ENCODE results near the gene ITGB4.

ITGB4 gene

DNA sequence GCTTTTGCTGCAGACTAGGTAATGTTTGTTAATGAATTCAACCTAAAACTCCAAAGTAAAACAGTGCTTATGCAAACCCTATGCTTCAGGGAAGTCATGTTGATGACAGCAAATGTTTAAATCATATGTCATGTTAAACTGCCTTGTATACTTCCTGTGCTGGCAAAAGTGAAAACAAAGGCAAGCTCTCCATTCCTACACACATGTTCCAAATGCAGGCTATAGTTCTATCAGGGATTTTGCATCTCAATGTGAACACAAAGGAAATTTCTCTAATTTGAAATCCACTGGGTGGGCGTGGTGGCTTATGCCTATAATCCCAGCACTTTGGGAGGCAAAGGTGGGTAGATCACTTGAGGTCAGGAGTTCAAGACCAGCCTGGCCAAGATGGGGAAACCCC lies 82.6 kb downstream of the ITGB4 start:
- Mint-ChIP-seq H3K4me3 (no peak overlapping the region), H3K9me3 (no peaks in the 10 kb centered on the region), H3K4me1 (peaks cover 12% of the 10 kb centered on the region), H3K36me3 (ENCODE audit: low read depth) (peaks cover 36% of the 10 kb centered on the region), H3K27me3 (ENCODE audit: low read depth, poor library complexity) (no peaks in the 10 kb centered on the region), H3K27ac (peak overlapping the region; percentile 29)
- TF ChIP-seq, protein P1, sequence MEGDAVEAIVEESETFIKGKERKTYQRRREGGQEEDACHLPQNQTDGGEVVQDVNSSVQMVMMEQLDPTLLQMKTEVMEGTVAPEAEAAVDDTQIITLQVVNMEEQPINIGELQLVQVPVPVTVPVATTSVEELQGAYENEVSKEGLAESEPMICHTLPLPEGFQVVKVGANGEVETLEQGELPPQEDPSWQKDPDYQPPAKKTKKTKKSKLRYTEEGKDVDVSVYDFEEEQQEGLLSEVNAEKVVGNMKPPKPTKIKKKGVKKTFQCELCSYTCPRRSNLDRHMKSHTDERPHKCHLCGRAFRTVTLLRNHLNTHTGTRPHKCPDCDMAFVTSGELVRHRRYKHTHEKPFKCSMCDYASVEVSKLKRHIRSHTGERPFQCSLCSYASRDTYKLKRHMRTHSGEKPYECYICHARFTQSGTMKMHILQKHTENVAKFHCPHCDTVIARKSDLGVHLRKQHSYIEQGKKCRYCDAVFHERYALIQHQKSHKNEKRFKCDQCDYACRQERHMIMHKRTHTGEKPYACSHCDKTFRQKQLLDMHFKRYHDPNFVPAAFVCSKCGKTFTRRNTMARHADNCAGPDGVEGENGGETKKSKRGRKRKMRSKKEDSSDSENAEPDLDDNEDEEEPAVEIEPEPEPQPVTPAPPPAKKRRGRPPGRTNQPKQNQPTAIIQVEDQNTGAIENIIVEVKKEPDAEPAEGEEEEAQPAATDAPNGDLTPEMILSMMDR (IDR thresholded peaks at IDR 0.05): no peak
- DNase-seq: no peak

DNA sequence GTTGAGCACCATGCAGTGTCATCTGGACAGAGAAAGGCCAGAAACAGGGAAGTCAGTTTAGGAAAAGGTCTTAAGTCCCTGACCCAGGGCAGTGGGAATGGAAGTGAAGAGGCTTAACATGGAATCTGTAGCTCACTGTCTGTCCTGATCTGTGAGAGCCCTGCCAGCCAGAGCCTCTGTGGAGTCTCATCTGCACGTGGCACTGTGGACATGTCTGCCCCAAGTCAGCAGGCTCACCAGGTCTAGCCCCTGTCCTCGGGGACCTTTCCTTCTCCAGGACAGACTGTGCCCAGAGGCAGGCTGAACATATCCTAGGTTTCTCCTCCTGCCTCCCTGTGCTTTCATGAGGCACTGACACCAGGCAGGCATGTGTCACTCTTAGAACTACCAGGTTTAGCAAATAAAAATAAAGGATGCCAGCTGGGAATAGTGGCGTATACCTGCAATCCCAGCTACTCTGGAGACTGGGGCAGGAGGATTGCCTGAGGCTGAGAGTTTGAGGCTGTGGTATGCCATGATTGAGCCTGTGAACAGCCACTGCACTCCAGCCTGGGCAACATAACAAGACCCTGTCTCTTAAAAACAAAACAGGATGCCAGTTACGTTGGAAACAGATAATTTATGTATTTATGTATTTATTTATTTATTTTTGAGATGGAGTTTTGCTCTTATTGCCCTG lies 85.7 kb downstream of the ITGB4 start:
- Mint-ChIP-seq H3K27ac (peak overlapping the region; percentile 48), H3K36me3 (ENCODE audit: low read depth) (peaks cover 20% of the 10 kb centered on the region), H3K9me3 (no peaks in the 10 kb centered on the region), H3K4me1 (peaks cover 16% of the 10 kb centered on the region), H3K27me3 (ENCODE audit: low read depth, poor library complexity) (no peaks in the 10 kb centered on the region), H3K4me3 (no peak overlapping the region)
- TF ChIP-seq, protein P1 (IDR thresholded peaks at IDR 0.05): no peak
- DNase-seq: no peak
